Breast epithelium (tissue), 3 donors: ENCODE results near the gene TP53BP1.

Source experiments
- CTCF ChIP-seq, 3 donors: fragments of 450-650 bp; IDR thresholded peaks; one replicate each; pipeline ENCODE4 v1.5.1; 2016 to 2017; ENCODE audit warnings: antibody characterized with exemption in 3 of 3, mild to moderate bottlenecking in 3 of 3, moderate library complexity in 3 of 3
- POLR2A ChIP-seq: fragments of 450-650 bp; IDR thresholded peaks from one replicate; pipeline ENCODE4 v1.6.1; 2016; ENCODE audit warnings: antibody characterized with exemption, mild to moderate bottlenecking, moderate library complexity
- POLR2AphosphoS5 ChIP-seq, 3 donors: sonication (generic); formaldehyde crosslinking; IDR thresholded peaks; one replicate each; pipeline ENCODE4 v1.6.1; 2017; ENCODE audit warnings: antibody characterized with exemption in 3 of 3

- no peak for TF ChIP-seq POLR2AphosphoS5 (IDR thresholded peaks at IDR 0.05)
- no peak for TF ChIP-seq CTCF (IDR thresholded peaks at IDR 0.05)
- no peak for TF ChIP-seq POLR2A
These were observed 31.4 kb upstream of the TP53BP1 start for GRCh38 chr15:43524254-43524845.
